Smooth muscle cell (in vitro differentiated cells): ENCODE results near the gene NFAM1. TPM values are rescaled to one million over a fixed set of nuclear protein-coding genes. Genes with fewer than 3 reads are reported as not detected.
A peak's percentile ranks its signal among the peaks of the same experiment; 100 is the strongest.

ENCODE experiments used
- DNase-seq: peaks from one replicate; lab custom pipeline; 2025; ENCODE audit not compliant: unreplicated experiment; lab: John Stamatoyannopoulos, UW
- H2AFZ ChIP-seq: fragments of 200-600 bp; sonication (generic); 2 replicates; pipeline ENCODE4 v1.6.0; 2016; ENCODE audit warnings: antibody characterized with exemption, low read depth, mild to moderate bottlenecking
- H3F3A ChIP-seq: fragments of 200-600 bp; sonication (generic); 2 replicates; pipeline ENCODE4 v1.6.0; 2017; ENCODE audit warnings: antibody characterized with exemption, low read depth
- H3K27ac ChIP-seq: fragments of 200-600 bp; sonication (generic); 2 replicates; pipeline ENCODE4 v1.5.1; 2016; ENCODE audit warnings: low read depth, mild to moderate bottlenecking
- H3K27me3 ChIP-seq: fragments of 200-600 bp; sonication (generic); 2 replicates; pipeline ENCODE4 v1.6.1; 2016; ENCODE audit warnings: low read depth, mild to moderate bottlenecking
- H3K36me3 ChIP-seq: fragments of 200-600 bp; sonication (generic); 2 replicates; pipeline ENCODE4 v1.5.1; 2016; ENCODE audit warnings: low read depth
- H3K4me1 ChIP-seq: fragments of 200-600 bp; sonication (generic); 2 replicates; pipeline ENCODE4 v1.5.1; 2016; ENCODE audit warnings: low read depth
- H3K4me2 ChIP-seq: fragments of 200-600 bp; sonication (generic); 2 replicates; pipeline ENCODE4 v1.6.0; 2016; ENCODE audit warnings: mild to moderate bottlenecking
- H3K4me3 ChIP-seq: fragments of 200-600 bp; sonication (generic); 2 replicates; pipeline ENCODE4 v1.5.1; 2016; ENCODE audit warnings: mild to moderate bottlenecking
- H3K79me2 ChIP-seq: fragments of 200-600 bp; sonication (generic); 2 replicates; pipeline ENCODE4 v1.6.0; 2016; ENCODE audit warnings: low read depth, mild to moderate bottlenecking
- H3K9ac ChIP-seq: fragments of 200-600 bp; sonication (generic); 2 replicates; pipeline ENCODE4 v1.6.0; 2016; ENCODE audit warnings: low read depth
- H3K9me3 ChIP-seq: fragments of 200-600 bp; sonication (generic); replicated peaks from 2 replicates; pipeline ENCODE4 v1.5.1; 2016; ENCODE audit warnings: low read depth
- H4K20me1 ChIP-seq: fragments of 200-600 bp; sonication (generic); 2 replicates; pipeline ENCODE4 v1.6.0; 2016; ENCODE audit warnings: low read depth
- WGBS: methylation state at CpG from one replicate; pipeline ENCODE4 v1.1.7; 2016; ENCODE audit warnings: low lambda C conversion rate; 5-methylcytosine and 5-hydroxymethylcytosine counted together
- polyA plus RNA-seq: library from polyadenylated mRNA; unstranded; fragments of >200 nt; fragmentation: Nextera tagmentation; extraction: Ambion mirVana; gene quantifications from 2 replicates; pipeline ENCODE4 v1.2.1, GENCODE V29; 2016
- total RNA-seq: library from RNA; depleted of rRNA; stranded (reverse); fragments of >200 nt; gene quantifications from 2 replicates; pipeline ENCODE4 v1.2.3, GENCODE V29; 2014
- TF ChIP-seq, protein P1 (sequence below): fragments of 200-600 bp; sonication (generic); IDR thresholded peaks from 2 replicates; pipeline ENCODE4 v1.5.1; 2017; ENCODE audit warnings: borderline replicate concordance, mild to moderate bottlenecking, antibody characterized with exemption; ENCODE audit not compliant: insufficient read depth, poor library complexity, severe bottlenecking

The NFAM1 gene
- total and polyA plus RNA-seq, 2 experiments from 2014 or later, result not detected

DNA sequence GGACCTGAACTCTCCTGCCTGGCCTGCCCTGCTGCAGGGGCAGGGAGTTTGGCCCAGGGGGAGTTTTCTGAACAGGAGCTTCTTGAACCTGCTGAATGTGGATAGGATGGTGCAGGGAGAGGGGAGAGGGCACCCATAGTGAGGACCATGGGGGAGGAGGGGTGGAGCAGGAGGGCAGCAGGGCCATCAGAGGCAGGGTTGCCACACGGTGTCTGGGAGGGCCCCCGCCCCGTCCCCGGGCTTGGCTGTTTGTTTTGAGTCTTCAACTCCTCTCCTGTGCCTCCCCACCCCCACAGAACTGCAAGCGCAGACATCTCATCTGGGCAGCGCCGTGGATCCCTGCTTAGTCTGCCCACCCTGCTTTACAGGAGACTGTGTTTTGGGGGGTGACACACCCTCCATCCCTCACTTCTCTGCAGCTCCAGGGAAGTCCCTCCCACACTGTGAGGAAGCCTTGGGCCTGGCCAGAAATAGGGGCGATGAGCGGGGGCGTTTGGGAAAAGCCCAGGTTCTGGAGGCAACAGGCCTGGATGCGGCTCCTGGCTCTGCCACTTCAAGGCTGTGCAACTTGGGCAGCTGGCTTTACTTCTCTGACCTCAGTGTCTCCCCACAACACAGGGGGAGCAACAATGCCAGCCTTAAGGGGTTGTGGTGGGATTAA lies 14.4 kb downstream of the NFAM1 start:
- Histone ChIP-seq H4K20me1 (no peaks in the 10 kb centered on the region), H3K36me3 (no peaks in the 10 kb centered on the region), H3K27me3 (no peaks in the 10 kb centered on the region), H3K4me3 (no peak overlapping the region), H3K4me1 (peaks cover 11% of the 10 kb centered on the region), H3K9me3 (no peaks in the 10 kb centered on the region), H3K9ac (no peak overlapping the region), H3F3A (no peaks in the 10 kb centered on the region), H3K4me2 (no peak overlapping the region), H2AFZ (no peak overlapping the region), H3K79me2 (no peaks in the 10 kb centered on the region), H3K27ac (no peak overlapping the region)
- 86% methylated on average over 8 of the region's 11 CpGs for WGBS
- DNase-seq, result no peak
- TF ChIP-seq, protein P1, sequence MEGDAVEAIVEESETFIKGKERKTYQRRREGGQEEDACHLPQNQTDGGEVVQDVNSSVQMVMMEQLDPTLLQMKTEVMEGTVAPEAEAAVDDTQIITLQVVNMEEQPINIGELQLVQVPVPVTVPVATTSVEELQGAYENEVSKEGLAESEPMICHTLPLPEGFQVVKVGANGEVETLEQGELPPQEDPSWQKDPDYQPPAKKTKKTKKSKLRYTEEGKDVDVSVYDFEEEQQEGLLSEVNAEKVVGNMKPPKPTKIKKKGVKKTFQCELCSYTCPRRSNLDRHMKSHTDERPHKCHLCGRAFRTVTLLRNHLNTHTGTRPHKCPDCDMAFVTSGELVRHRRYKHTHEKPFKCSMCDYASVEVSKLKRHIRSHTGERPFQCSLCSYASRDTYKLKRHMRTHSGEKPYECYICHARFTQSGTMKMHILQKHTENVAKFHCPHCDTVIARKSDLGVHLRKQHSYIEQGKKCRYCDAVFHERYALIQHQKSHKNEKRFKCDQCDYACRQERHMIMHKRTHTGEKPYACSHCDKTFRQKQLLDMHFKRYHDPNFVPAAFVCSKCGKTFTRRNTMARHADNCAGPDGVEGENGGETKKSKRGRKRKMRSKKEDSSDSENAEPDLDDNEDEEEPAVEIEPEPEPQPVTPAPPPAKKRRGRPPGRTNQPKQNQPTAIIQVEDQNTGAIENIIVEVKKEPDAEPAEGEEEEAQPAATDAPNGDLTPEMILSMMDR, result no peak

DNA sequence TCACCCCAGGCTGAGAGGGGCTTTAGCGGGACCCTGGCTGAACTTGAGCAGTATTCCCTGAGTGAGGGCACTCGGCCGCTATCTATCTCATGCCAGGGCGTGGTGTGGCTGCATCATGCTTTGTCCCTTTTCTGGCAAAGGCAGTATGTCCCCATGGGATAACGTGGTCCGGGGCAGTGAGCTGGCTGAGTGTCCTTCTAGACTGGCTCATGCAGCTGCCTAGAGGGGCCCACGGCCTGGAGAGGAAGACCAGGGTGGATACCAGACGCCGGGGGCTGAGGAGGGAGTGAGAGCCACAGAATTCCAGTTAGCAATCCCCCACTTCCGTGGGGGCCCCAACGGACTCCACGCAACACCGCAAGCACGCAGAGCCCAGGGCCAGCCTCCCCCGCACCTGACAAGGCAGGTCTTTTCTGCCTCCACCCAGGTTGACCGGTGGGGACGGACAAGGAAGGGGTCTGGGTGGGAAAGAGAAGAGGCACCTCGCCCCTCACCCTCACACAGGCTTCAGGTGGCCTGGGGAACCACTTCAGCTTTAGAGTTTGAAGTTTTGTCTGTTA lies 15.5 kb downstream of the NFAM1 start:
- no peaks in the 10 kb centered on the region for H4K20me1 ChIP-seq
- H3K4me3 ChIP-seq, result no peak overlapping the region
- H3K27ac ChIP-seq, result no peak overlapping the region
- DNase-seq, result no peak
- H3K9me3 ChIP-seq, result no peaks in the 10 kb centered on the region
- no peaks in the 10 kb centered on the region for H3K27me3 ChIP-seq
- 95% methylated on average over 13 of the region's 18 CpGs for WGBS
- H3K4me2 ChIP-seq, result no peak overlapping the region
- no peaks in the 10 kb centered on the region for H3F3A ChIP-seq
- no peaks in the 10 kb centered on the region for H3K79me2 ChIP-seq
- TF ChIP-seq, protein P1, result no peak
- peaks cover 15% of the 10 kb centered on the region for H3K4me1 ChIP-seq
- H2AFZ ChIP-seq, result no peak overlapping the region
- no peak overlapping the region for H3K9ac ChIP-seq
- no peaks in the 10 kb centered on the region for H3K36me3 ChIP-seq

DNA sequence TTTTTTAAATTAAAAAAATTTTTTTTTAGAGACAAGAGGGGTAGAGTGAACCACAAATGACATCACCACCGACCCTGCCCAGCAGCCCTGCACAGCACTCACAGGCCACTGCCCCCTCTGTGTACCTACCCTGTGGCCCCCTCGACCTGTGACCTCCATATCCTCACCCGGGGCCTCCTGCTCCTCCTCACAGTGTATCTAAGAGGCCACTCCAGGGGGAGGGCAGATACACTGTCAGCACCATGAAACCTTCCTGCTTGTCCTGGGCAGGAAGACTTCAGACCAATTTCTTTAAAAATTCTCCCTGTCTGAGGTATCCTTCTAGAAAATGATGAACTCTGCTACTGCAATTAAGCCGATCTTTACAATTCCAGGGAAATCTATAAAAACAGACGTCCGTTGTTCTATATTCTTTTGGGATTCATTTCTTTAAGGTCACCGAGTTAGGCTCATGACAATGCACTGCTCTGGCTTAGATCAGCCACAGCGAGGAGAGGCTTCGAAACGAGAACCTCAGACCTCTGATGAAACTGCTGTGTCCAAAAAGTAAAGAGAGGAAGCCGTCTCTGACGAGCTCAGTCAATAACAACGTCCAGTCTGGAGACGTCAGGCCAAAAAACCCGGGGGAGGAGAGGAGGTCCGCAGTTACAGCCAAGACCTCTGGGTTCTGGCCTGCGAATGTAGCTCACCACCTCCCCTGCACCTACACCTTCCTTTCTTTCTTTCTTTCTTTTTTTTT lies 17.5 kb downstream of the NFAM1 start:
- Histone ChIP-seq H3K27me3 (no peaks in the 10 kb centered on the region), H3K79me2 (no peaks in the 10 kb centered on the region), H3K36me3 (no peaks in the 10 kb centered on the region), H3K4me2 (no peak overlapping the region), H4K20me1 (no peaks in the 10 kb centered on the region), H2AFZ (peak overlapping the region; percentile 66), H3F3A (no peaks in the 10 kb centered on the region), H3K9ac (no peak overlapping the region), H3K27ac (no peak overlapping the region), H3K9me3 (no peaks in the 10 kb centered on the region), H3K4me3 (no peak overlapping the region), H3K4me1 (peaks cover 15% of the 10 kb centered on the region)
- TF ChIP-seq, protein P1, result no peak
- WGBS, result 67% methylated on average over 17 of the region's 17 CpGs
- no peak for DNase-seq
